Right hindlimb (tissue), 1 donor: ENCODE measurements around the gene BLVRA.
"Not testable (repeated sequence)": the region's sequence is repeated elsewhere in the genome, so short reads cannot be mapped to it uniquely, and the experiment has no call there.

Experiments
- DNase-seq: peaks from one replicate; pipeline ENCODE4 v3.0.0-alpha.2; 2018

Gene BLVRA

DNA sequence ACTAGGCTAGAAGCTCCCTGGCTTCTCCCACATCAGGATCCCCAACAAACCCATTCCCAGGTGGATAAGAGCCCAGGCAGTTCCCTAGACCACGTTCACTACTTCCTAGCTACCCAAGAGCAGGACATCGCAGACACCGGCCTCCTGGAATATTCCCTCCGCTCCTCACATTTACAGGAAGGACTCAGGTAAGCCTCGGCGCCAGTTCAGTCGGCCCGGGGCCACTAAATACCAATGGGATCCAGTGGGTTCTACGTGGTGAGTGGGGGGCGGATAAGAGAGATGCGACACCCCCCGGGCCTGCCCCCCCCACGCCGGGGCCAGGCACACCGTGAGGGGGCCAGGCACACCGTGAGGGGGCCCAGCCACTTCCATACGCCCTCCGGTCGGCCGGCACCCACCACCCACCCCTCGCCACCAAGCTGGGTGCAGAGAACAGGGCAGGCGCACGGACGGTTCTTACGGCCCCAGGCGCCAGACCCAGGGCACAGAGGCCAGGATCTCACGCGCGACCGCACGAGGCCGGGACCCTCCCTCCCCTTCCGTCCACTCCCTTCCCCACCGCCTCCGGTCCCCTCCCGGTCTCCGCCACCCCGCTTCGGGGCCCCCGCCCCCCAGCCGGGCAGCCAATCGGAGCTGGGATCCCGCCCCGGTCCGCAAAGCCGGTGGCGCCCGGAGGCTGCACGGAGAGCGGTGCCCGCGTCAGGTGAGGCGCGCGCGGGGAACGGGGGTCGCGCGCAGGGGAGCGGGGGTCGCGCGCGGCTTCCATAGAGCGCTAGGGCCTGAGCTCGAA is at the start of gene BLVRA:
BLVRA (plus strand) TSS at position 652 of the 793 bp plus-strand sequence. CDS start 12,479 bp downstream, outside the sequence.
- peak; percentile 79 for DNase-seq

DNA sequence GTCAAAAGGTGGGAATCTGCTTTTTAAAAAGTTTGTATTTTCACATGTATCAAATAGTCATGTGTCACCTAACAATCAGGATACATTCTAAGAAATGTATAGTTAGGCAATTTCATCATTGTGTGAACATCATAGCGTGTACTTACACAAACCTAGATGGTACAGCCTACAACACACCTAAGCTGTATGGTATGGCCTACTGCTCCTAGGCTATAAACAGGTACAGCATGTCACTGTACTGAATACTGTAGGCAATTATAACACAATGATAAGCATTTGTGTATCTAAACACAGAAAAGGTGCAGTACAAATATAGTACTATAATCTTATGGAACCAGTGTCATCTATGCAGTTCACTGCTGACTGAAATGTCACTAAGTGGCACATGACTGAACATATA is 47.0 kb upstream of the BLVRA start:
- no peak for DNase-seq

DNA sequence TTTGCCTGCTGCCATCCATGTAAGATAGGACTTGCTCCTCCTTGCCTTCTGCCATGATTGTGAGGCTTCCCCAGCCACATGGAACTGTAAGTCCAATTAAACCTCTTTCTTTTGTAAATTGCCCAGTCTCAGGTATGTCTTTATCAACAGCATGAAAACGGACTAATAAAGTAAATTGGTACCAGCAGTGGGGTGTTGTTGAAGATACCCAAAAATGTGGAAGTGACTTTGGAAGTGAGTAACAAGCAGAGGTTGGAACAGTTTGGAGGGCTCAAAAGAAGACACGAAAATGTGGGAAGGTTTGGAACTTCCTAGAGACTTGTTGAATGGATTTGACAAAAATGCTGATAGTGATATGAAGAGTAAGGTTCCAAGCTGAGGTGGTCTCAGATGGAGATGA is 42.5 kb upstream of the BLVRA start:
- DNase-seq = not testable (repeated sequence)

DNA sequence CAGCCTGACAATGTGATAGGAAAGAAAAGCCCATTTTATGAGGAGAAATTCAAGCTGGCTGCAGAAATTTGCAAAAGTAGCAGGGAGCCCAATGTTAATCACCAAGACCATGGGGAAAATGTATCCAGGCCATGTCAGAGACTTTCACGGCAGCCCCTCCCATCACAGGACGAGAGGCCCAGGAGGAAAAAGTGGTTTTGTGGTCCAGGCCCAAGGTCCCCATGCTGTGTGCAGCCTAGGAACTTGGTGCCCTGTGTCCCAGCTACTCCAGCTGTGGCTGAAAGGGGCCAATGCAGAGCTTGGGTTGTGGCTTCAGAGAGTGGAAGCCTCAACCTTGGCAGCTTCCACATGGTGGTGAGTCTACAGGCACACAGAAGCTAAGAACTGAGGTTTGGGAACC is 41.9 kb upstream of the BLVRA start:
- no peak for DNase-seq

- no peak for DNase-seq
These were observed 37.2 kb upstream of the BLVRA start for GRCh38 chr7:43721193-43721806.

GRCh38 chr7:43723007-43723341 is 35.5 kb upstream of the BLVRA start:
- no peak for DNase-seq

DNA sequence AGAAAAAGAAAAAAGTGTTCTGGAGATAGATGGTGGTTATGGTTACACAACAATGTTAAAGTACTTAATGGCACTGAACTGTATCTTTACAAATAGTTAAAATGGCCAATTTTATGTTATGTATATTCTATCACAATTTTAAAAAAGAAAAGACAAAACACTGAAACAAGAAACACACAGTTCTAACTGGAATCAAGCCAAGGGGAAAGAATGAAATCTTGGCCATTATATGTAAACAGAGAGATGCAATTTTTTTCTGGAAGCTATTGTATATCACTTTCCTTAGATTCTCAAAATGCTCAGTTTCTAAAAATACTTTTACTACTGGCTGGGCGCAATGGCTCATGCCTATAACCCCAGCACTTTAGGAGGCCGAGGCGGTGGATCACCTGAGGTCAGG is 33.2 kb upstream of the BLVRA start:
- DNase-seq = no peak

DNA sequence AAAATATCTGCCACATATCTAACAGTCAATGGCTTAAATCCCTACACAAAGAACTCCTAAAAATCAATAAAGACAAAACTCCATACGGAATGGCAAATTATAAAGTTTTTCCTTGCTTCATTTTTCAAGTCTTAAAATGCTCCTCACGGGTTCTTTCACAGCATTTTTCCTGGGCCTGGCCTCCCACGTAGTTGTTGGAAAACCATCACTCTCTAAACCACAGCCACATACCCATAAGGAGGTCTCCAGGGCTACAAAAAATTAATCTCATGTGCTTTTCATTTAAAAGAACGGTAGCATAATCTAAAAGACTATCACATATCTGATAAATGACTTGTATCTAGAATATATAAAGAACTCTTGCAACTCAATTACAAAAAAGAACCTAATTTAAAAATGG is 32.0 kb upstream of the BLVRA start:
- no peak for DNase-seq

DNA sequence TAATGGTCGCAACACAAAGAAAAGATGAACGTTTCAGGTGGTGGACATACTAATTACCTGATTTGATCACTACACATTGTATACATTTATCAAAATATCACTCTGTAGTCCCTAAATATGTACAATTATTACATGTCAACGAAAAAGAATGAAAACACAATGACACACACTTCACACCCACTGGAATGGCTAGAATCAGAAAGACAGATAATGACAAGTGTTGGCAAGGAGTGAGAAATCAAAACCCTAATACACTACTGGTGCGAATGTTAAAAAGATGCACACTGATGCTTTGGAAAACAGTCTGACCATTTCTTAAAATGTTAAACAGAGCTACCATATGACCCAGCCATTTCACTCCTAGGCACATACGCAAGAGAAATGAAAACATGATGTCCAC is 31.5 kb upstream of the BLVRA start:
- DNase-seq = no peak

DNA sequence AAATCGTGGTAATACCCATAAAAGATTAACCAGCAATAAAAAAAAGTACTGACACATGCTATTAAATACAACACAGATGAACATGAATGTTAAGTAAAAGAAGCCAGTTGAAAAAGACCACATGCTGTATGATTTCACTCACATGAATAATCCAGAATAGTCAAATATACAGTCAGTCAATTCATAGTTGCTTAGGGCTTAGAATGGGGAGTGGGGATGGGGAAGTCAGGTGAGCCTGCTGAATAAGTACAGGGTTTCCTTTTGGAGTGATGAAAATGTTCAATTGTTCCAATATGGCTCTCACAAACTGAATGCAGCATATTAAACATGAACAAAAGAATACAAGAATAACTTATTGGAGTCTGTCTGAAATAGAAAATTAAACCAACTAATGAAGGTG is 31.0 kb upstream of the BLVRA start:
- no peak for DNase-seq

DNA sequence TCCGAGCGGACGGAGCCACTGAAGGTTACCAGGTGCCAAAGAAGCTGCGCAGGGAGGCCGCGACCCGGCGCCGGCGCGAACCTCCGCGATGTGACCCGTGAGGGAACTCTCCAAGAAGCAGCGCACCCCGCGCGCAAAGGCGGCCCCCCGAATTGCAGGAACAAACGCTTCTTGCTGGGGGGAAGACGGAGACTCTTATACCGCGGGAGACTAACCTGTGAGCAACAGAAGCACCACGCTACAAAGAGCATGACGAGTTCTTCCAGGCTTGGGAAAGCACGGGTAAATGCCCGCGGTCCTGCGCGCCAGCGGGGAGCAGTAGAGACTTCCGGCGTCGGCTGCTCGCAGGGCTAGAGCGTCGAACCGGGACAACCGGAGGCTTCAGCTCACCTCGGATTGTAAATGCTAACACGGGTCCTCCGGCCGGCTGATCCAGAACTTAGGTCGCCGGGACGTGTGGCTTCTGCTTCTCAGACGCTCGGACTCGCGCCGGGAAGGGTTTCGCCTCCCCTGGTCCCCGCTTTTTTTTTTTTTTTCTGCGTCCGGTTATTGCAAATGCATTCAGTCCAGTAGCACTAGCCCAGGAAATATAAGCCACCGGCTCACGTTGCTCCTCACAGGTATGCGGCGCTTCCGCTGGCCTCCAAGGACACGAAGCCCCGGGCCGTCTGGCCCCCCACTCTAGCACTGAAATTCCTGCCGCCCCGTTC is 29.1 kb upstream of the BLVRA start, which contains the start of gene COA1:
COA1 (minus strand) TSS at position 310 of the 710 bp plus-strand sequence. CDS start 80,909 bp downstream, outside the sequence.
- DNase-seq = peak; percentile 91

- DNase-seq = no peak
These were observed 28.6 kb upstream of the BLVRA start for GRCh38 chr7:43729924-43730248.

DNA sequence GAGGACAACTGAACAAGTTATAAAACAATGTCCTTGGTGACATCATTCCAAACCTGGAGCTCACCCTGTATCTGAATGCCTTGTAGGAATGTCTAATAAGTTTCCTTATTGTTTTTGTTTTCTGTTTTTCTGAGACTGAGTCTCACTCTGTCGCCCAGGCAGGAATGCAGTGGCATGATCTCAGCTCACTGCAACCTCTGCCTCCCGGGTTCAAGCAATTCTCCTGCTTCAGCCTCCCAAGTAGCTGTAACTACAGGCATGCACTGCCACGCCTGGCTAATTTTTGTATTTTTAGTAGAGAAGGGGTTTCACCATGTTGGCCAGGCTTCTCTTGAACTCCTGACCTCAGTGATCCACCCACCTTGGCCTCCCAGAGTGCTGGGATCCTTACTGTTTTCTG is 27.0 kb upstream of the BLVRA start:
- not testable (repeated sequence) for DNase-seq

DNA sequence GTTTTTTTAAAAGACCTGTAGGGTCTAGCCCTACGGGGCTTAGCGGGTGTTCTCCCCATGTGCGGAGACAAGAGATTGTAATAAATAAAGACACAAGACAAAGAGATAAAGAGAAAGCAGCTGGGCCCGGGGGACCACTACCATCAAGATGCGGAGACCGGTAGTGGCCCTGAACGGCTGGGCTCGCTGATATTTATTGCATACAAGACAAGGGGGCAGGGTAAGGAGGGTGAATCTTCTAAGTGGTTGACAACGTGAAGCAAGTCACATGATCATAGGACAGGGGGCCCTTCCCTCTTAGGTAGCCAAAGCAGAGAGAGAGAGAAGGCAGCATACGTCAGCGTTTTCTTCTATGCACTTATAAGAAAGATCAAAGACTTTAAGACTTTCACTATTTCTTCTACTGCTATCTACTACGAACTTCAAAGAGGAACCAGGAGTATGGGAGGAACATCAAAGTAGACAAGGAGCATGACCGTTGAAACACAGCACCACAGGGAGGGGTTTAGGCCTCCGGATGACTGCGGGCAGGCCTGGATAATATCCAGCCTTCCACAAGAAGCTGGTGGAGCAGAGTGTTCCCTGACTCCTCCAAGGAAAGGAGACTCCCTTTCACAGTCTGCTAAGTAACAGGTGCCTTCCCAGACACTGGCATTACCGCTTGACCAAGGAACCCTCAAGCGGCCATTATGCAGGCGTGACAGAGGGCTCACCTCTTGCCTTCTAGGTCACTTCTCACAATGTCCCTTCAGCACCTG is 23.7 kb upstream of the BLVRA start:
- not testable (repeated sequence) for DNase-seq

DNA sequence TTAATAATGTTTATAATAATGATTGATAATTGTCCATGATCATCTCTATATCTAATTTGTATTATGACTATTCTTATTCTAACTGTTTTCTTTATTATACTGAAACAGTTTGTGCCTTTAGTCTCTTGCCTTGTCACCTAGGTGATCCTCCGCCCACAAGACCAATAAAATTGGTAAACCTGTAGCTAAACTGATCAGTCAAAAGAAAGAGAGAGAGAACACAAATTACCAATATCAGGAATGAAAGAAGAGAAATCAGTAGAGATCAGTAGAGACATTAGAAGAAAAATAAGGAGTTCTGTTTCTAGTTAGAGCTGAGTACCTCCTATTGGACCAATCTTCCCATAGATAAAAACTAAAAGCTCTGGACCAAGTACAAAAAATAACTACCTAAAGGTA is 23.1 kb upstream of the BLVRA start:
- no peak for DNase-seq

DNA sequence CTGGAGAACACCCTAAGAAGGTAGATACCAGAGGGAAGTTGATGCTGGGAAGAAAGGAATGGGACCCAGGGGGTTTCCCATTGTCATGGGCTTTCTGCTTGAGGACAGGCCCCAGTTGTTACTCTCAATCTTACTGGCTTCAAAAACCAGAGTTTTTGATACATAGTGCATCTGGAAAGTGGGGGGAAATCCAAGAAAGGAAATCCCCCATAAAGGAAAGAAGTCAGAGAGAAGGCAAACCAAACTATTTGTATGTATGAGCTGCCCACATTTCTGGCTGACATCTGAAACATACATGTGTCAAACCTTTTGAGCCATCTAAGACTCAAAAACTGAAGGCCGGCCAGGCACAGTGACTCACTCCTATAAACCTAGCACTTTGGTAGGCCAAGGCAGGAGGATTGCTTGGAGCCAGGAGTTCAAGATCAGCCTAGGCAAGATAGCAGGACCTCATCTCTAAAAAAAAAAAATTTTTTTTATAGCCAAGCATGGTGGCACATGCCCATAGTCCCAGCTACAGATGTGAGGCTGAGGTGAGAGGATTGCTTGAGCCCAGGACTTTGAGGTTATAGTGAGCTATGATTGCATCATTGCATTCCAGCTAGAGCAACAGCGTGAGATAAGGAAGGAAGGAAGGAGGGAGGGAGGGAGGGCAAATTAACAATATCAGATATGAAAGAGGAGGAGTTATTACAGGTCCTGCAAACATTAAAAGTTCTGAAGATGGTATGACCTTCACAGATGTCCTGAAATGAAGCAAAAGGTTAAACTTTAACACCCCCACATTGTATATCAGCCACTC is 22.5 kb upstream of the BLVRA start:
- no peak for DNase-seq

GRCh38 chr7:43737467-43738127 is 20.9 kb upstream of the BLVRA start:
- DNase-seq = no peak

DNA sequence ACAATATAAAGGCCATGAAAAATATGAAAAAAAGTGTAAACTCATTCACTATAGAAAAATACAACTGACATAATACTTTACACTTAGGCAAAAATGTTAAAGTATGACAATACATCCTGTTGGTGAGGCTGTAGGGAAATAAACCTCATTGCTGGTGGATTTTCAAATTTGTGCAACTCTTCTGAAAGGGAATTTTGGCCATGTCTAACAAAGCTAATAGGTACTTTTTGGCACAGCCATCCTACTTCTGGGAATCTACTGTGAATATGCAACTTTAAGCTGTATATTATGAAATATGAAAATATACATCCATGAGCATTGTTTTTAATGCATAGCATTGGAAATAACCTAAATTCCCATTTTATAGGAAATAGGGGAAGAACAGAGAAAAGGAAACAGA is 15.8 kb upstream of the BLVRA start:
- no peak for DNase-seq

DNA sequence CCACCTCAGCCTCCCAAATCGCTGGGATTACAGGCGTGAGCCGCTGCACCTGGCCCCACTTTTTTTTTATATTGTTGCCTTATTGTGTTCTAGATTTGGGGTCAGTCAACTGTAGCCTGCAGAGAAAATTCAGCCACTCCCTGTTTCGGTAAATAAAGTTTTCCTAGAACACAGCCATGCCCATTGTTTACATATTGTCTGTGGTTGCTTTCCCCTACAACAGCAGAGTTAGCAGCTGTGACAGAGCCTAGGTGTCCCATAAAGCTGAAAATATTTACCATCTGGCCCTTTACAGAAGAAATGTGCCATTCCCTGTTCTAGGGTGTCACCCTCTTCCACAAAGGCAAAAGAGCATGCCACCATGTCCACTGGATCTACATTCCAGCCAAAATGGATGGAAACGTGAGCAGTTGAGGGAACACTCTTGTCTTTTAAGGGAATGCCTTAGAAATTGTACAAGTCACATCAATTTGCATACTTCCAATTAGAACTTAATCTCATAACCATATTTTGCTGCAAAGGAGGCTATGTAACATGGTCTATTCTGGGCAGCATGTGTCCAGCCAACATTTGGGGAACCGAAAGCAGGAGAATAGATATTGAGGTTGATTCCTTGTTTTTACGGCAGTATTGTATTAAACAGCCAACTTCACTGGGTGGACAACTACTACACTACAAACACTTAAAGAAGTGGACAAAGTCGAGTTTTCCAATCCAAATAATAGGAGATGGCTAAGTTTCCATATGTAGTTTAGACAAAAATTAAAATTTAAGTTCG is 11.0 kb upstream of the BLVRA start:
- DNase-seq = no peak

DNA sequence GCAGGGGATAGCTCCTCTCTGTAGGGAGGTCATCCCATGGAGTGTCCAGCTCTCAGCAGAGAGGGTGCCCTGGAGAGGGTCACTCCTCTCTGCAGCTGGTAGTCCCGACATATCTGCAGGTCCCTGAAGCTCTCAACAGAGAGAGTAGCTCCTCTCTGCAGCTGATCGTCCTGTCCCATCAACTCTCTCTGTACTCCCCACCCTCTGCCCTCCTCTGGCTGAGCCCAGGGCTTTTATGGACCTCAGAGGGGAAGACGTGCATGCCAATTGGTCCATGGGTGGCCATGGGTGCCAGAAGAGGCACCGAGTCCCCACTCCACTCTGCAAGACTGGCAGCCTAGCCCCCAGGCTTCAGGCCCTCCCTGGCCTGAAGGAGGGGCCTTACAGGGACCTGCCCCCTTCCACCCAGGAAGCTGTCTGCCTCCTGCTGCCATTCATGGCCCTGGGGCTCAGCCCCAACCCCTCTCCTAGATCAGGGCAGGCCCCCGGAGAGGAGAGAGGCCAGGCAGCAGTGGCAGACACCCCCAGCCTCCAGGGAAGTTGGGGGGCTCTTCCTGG is 9.0 kb upstream of the BLVRA start:
- no peak for DNase-seq
